ENCODE results near the gene TMEM163.

TMEM163 gene

DNA sequence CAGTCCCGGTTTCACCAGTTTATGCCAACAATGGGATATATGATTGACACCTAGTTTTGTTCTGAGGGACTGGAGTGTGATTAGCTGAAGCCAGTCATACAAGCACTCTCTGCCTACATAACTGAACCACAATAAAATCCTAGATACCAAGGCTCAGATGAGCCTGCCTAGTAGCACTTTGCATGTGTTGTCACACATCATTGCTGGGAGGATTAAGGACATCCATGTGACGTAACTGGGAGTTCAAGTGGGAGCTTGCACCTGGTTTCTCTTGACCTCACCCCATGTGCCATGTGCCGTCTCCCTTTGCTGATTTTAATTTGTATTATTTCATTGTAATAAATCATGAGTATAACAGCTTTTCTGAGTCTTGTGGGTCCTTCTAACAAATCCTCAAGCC lies 90.3 kb downstream of the TMEM163 start:
- Histone ChIP-seq H3K9me3 (ENCODE audit: control insufficient read depth, insufficient read depth, low read depth, low read length) (no peaks in the 10 kb centered on the region), H3K27ac (ENCODE audit: extremely low read depth, low read depth, low read length) (no peak overlapping the region), H3K4me1 (ENCODE audit: control insufficient read depth, insufficient read depth, low read length) (no peaks in the 10 kb centered on the region), H3K4me3 (ENCODE audit: low read depth, low read length) (no peak overlapping the region), H3K36me3 (ENCODE audit: control insufficient read depth in 2 of 2, insufficient read depth in 1 of 2, low read length in 2 of 2) (no peaks in the 10 kb centered on the region)
- POLR2A ChIA-PET: no interaction called here
- CTCF ChIA-PET: no interaction called here
- no peak for TF ChIP-seq ZNF571 (tag by site-specific recombination; IDR thresholded peaks at IDR 0.05)
- no peak for TF ChIP-seq ZSCAN18 (tag by site-specific recombination; IDR thresholded peaks at IDR 0.05)
- no peak for TF ChIP-seq ZNF10 (tag by site-specific recombination; IDR thresholded peaks at IDR 0.05)
- TF ChIP-seq EGR2 (tag by site-specific recombination; IDR thresholded peaks at IDR 0.05; ENCODE audit: low read depth): no peak
- TF ChIP-seq, protein P1, sequence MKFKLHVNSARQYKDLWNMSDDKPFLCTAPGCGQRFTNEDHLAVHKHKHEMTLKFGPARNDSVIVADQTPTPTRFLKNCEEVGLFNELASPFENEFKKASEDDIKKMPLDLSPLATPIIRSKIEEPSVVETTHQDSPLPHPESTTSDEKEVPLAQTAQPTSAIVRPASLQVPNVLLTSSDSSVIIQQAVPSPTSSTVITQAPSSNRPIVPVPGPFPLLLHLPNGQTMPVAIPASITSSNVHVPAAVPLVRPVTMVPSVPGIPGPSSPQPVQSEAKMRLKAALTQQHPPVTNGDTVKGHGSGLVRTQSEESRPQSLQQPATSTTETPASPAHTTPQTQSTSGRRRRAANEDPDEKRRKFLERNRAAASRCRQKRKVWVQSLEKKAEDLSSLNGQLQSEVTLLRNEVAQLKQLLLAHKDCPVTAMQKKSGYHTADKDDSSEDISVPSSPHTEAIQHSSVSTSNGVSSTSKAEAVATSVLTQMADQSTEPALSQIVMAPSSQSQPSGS (tag by site-specific recombination; IDR thresholded peaks at IDR 0.05; ENCODE audit: low read depth): no peak
- no peak for TF ChIP-seq ZNF529 (tag by site-specific recombination; IDR thresholded peaks at IDR 0.05; ENCODE audit: insufficient replicate concordance)
- TF ChIP-seq GFI1B (tag by site-specific recombination; IDR thresholded peaks at IDR 0.05): no peak
- TF ChIP-seq ZNF473 (tag by site-specific recombination; IDR thresholded peaks at IDR 0.05): no peak
- TF ChIP-seq ZIC2 (tag by site-specific recombination; IDR thresholded peaks at IDR 0.05): no peak
- TF ChIP-seq ZNF639 (tag by site-specific recombination; IDR thresholded peaks at IDR 0.05): no peak
- TF ChIP-seq ZNF157 (tag by site-specific recombination; IDR thresholded peaks at IDR 0.05): no peak
- no peak for TF ChIP-seq ZNF544 (tag by site-specific recombination; IDR thresholded peaks at IDR 0.05)
- TF ChIP-seq BCL6B (tag by site-specific recombination; IDR thresholded peaks at IDR 0.05): no peak

DNA sequence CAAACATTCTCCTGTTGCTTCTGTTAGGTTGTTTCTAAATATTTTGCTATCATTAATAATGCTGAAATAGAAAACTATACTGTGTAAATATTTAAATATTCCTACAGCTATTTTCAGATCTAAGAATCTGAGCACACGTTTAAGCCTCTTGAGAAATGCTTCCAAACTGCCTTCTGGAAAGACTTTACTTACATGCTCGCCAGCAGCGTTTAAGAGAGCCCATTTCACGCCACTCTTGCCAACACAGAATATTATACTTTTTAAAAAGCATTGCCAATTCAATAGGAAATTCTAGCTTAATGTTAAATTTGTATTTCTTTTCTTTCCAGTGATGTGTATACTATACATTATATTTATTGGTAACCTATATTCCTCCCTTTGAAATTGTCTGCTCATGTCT lies 92.0 kb downstream of the TMEM163 start:
- H3K9me3 ChIP-seq (ENCODE audit: control insufficient read depth, insufficient read depth, low read depth, low read length): no peaks in the 10 kb centered on the region
- ChIA-PET CTCF (no interaction called here), POLR2A (no interaction called here)
- no peaks in the 10 kb centered on the region for H3K4me1 ChIP-seq (ENCODE audit: control insufficient read depth, insufficient read depth, low read length)
- no peaks in the 10 kb centered on the region for H3K36me3 ChIP-seq (ENCODE audit: control insufficient read depth in 2 of 2, insufficient read depth in 1 of 2, low read length in 2 of 2)
- H3K27ac ChIP-seq (ENCODE audit: extremely low read depth, low read depth, low read length): no peak overlapping the region
- H3K4me3 ChIP-seq (ENCODE audit: low read depth, low read length): no peak overlapping the region
- TF ChIP-seq ZNF785 (tag by site-specific recombination; IDR thresholded peaks at IDR 0.05) (no peak), ZNF571 (tag by site-specific recombination; IDR thresholded peaks at IDR 0.05) (no peak), ZNF747 (tag by site-specific recombination; IDR thresholded peaks at IDR 0.05) (no peak), ZNF148 (tag by site-specific recombination; IDR thresholded peaks at IDR 0.05; ENCODE audit: borderline replicate concordance) (no peak), GLIS2 (tag by site-specific recombination; IDR thresholded peaks at IDR 0.05) (no peak), ZNF146 (tag by site-specific recombination; IDR thresholded peaks at IDR 0.05) (no peak), ZNF132 (tag by site-specific recombination; IDR thresholded peaks at IDR 0.05; ENCODE audit: borderline replicate concordance) (no peak), ZNF19 (tag by site-specific recombination; IDR thresholded peaks at IDR 0.05; ENCODE audit: low read depth) (no peak), ZNF112 (tag by site-specific recombination; IDR thresholded peaks at IDR 0.05) (no peak), HOXA7 (CRISPR knock-in tag; IDR thresholded peaks at IDR 0.05; ENCODE audit: borderline replicate concordance) (no peak), ZNF449 (tag by site-specific recombination; IDR thresholded peaks at IDR 0.05) (no peak), GLIS1 (tag by site-specific recombination; IDR thresholded peaks at IDR 0.05) (no peak), HOXD13 (CRISPR knock-in tag; IDR thresholded peaks at IDR 0.05; ENCODE audit: borderline replicate concordance) (no peak), ZNF202 (tag by site-specific recombination; IDR thresholded peaks at IDR 0.05; ENCODE audit: borderline replicate concordance) (no peak), ZNF169 (tag by site-specific recombination; IDR thresholded peaks at IDR 0.05) (no peak), ZNF311 (tag by site-specific recombination; IDR thresholded peaks at IDR 0.05; ENCODE audit: borderline replicate concordance) (no peak)
